GM12878 (cell line): Measurements from ENCODE around the gene ZNF814. TPM values are rescaled to one million over a fixed set of nuclear protein-coding genes. Genes with fewer than 3 reads are reported as not detected.
"Not testable (repeated sequence)": the region's sequence is repeated elsewhere in the genome, so short reads cannot be mapped to it uniquely, and the experiment has no call there.

Experiments used
- ATAC-seq: fragments of 200-7000 bp; cut with Tn5 transposase; 3 replicates; pipeline ENCODE4 v1.9.1; 2020; ENCODE audit warnings: mild to moderate bottlenecking, moderate library complexity
- BruUV-seq: library from RNA; stranded (reverse); fragments of 400-500 nt; replicated peaks from 2 replicates; lab custom pipeline; 2021; lab: Mats Ljungman, UMichigan
- CTCF ChIA-PET: fragments of 300-600 bp; sonication (Branson Sonifier 250); formaldehyde crosslinking; extraction: SDS; loops from one replicate; lab custom pipeline; 2021; ENCODE audit warnings: inconsistent platforms; lab: Yijun Ruan, JAX
- POLR2A ChIA-PET: fragments of 350-600 bp; formaldehyde crosslinking; extraction: SDS; loops from one replicate; lab custom pipeline; 2021; ENCODE audit warnings: inconsistent platforms; lab: Charles Lee
- RAD21 ChIA-PET: fragments of 300-600 bp; sonication (Branson Sonifier 250); formaldehyde crosslinking; loops from one replicate; lab custom pipeline; 2023; ENCODE audit warnings: antibody characterized with exemption; ENCODE audit not compliant: unreplicated experiment; lab: Charles Lee
- SMC1A ChIA-PET: fragments of 300-600 bp; sonication (Branson Sonifier 250); formaldehyde crosslinking; loops from one replicate; lab custom pipeline; 2023; ENCODE audit not compliant: unreplicated experiment, uncharacterized antibody; lab: Charles Lee
- DNase-seq: peaks from one replicate; pipeline ENCODE4 v3.0.0-alpha.2; 2011; ENCODE audit warnings: low read depth, low spot score
- FAIRE-seq: peaks from 3 replicates; lab custom pipeline; 2011; peaks lifted over from hg19 to GRCh38; lab: Jason Lieb, UNC
- H2AFZ ChIP-seq: 2 replicates; pipeline ENCODE4 v1.6.0; 2011; ENCODE audit warnings: low read depth, low read length, control low read depth; ENCODE audit not compliant: control insufficient read depth
- H3K27ac ChIP-seq: 2 replicates; pipeline ENCODE4 v1.5.1; 2011; ENCODE audit warnings: control low read depth; ENCODE audit not compliant: control insufficient read depth, insufficient read depth
- H3K27me3 ChIP-seq, 2 experiments: replicated peaks in 1 of 2; 2 replicates each; pipeline versions ENCODE4 v1.6.0 to v1.6.1; 2011; ENCODE audit warnings: low read length in 1 of 2; ENCODE audit not compliant: control insufficient read depth in 2 of 2, insufficient read depth in 2 of 2
- H3K36me3 ChIP-seq, 2 experiments: 2 replicates each; pipeline ENCODE4 v1.5.1; 2011; ENCODE audit warnings: low read length in 1 of 2; ENCODE audit not compliant: control insufficient read depth in 2 of 2, insufficient read depth in 2 of 2
- H3K4me1 ChIP-seq: 2 replicates; pipeline ENCODE4 v1.6.1; 2011; ENCODE audit warnings: mild to moderate bottlenecking, low read length, moderate library complexity, mixed read lengths; ENCODE audit not compliant: control insufficient read depth, insufficient read depth
- H3K4me2 ChIP-seq: 2 replicates; pipeline ENCODE4 v1.6.0; 2011; ENCODE audit warnings: control low read depth; ENCODE audit not compliant: control insufficient read depth, insufficient read depth
- H3K4me3 ChIP-seq: fragments of 200-600 bp; sonication (generic); 2 replicates; pipeline ENCODE4 v1.5.1; 2016
- H3K79me2 ChIP-seq: 2 replicates; pipeline ENCODE4 v1.6.0; 2011; ENCODE audit warnings: low read length; ENCODE audit not compliant: control insufficient read depth, insufficient read depth
- H3K9ac ChIP-seq: 2 replicates; pipeline ENCODE4 v1.8.0; 2011; ENCODE audit warnings: low read length, control low read depth, mixed read lengths; ENCODE audit not compliant: control insufficient read depth, insufficient read depth
- H3K9me3 ChIP-seq: replicated peaks from 3 replicates; pipeline ENCODE4 v1.5.1; 2011; ENCODE audit warnings: mild to moderate bottlenecking, low read length; ENCODE audit not compliant: control insufficient read depth, insufficient read depth
- H4K20me1 ChIP-seq: 2 replicates; pipeline ENCODE4 v1.6.0; 2011; ENCODE audit not compliant: control insufficient read depth, insufficient read depth
- CHD1 ChIP-seq: IDR thresholded peaks from 2 replicates; pipeline ENCODE4 v1.6.1; 2012; ENCODE audit warnings: low read depth, low read length, improper control_type of control experiment
- CHD2 ChIP-seq: IDR thresholded peaks from 2 replicates; pipeline ENCODE4 v1.6.1; 2011; ENCODE audit warnings: low read depth, low read length, improper control_type of control experiment, borderline replicate concordance
- DPF2 ChIP-seq: fragments of 450-650 bp; IDR thresholded peaks from 2 replicates; pipeline ENCODE4 v1.6.1; 2017; ENCODE audit warnings: mild to moderate bottlenecking
- NFXL1 ChIP-seq: fragments of 450-650 bp; IDR thresholded peaks from 2 replicates; pipeline ENCODE4 v1.6.1; 2017; ENCODE audit warnings: antibody characterized with exemption, mild to moderate bottlenecking, borderline replicate concordance
- PAX5 ChIP-seq: IDR thresholded peaks from 2 replicates; pipeline ENCODE4 v1.6.1; 2011; ENCODE audit warnings: low read depth, low read length, borderline replicate concordance
- SPI1 ChIP-seq: IDR thresholded peaks from 2 replicates; pipeline ENCODE4 v1.6.1; 2011; ENCODE audit warnings: low read depth, mild to moderate bottlenecking, low read length, moderate library complexity, borderline replicate concordance; ENCODE audit not compliant: insufficient read depth
- WGBS: methylation state at CpG from one replicate; pipeline ENCODE4 v1.1.6; 2016; ENCODE audit warnings: low lambda C conversion rate; ENCODE audit not compliant: insufficient replicate concordance, insufficient coverage; ENCODE audit errors: missing lambda C conversion rate; 5-methylcytosine and 5-hydroxymethylcytosine counted together
- in situ Hi-C: fragments of 300-500 bp; cut with MboI; formaldehyde crosslinking; loops from 9 replicates; pipeline ENCODE4 v1.14.3; 2018; ENCODE audit warnings: mixed read lengths
- intact Hi-C: fragments of 100-400 bp; cut with micrococcal nuclease; formaldehyde crosslinking; loops from one replicate; pipeline ENCODE4 v1.14.2; 2022; ENCODE audit not compliant: unreplicated experiment
- polyA plus RNA-seq, 11 experiments: library from polyadenylated mRNA; depleted of rRNA in 4 of 11; unstranded in 6 of 11; stranded (reverse) in 5 of 11; fragments of >200 nt; fragmentation: Nextera tagmentation in 4 of 11; fragmentation: Illumina TruSeq in 1 of 11; extraction: Ambion mirVana in 4 of 11; extraction: Trizol in 1 of 11; gene quantifications; 1 replicate in 1 of 11; 2 replicates in 10 of 11; pipeline versions ENCODE4 v1.2.1 to v1.2.3, GENCODE V29; 2011 to 2016; ENCODE audit warnings: inconsistent platforms in 2 of 11, missing spikeins in 2 of 11, low read depth in 1 of 11
- total RNA-seq, 4 experiments: library from RNA; depleted of rRNA in 3 of 4; stranded (reverse); fragments of >200 nt in 3 of 4; fragmentation: Illumina TruSeq in 1 of 4; extraction: Trizol in 1 of 4; gene quantifications; 2 replicates each; pipeline versions ENCODE4 v1.2.1 to v1.2.3, GENCODE V29; 2013 to 2021
- TF ChIP-seq, protein P1 (sequence below): fragments of 450-650 bp; IDR thresholded peaks from 2 replicates; pipeline ENCODE4 v1.6.1; 2017; ENCODE audit warnings: antibody characterized with exemption, mild to moderate bottlenecking, moderate library complexity
- TF ChIP-seq, protein P2 (sequence below), 3 experiments: IDR thresholded peaks in 2 of 3; conservative IDR thresholded peaks in 1 of 3; 2 replicates each; pipeline ENCODE4 v1.5.1; 2011; ENCODE audit warnings: low read depth in 3 of 3, low read length in 3 of 3, mild to moderate bottlenecking in 3 of 3, control low read depth in 2 of 3, moderate library complexity in 2 of 3, inconsistent platforms in 1 of 3, mixed read lengths in 1 of 3; ENCODE audit not compliant: control insufficient read depth in 2 of 3, insufficient read depth in 1 of 3; ENCODE audit errors: extremely low read depth in 1 of 3

Gene ZNF814
- total and polyA plus RNA-seq, 10 of the 15 experiments (the other 5 are each of a cell fraction or from before 2014, with no cell fraction given) = 10.9 to 31.0 (median 21.6) TPM

DNA sequence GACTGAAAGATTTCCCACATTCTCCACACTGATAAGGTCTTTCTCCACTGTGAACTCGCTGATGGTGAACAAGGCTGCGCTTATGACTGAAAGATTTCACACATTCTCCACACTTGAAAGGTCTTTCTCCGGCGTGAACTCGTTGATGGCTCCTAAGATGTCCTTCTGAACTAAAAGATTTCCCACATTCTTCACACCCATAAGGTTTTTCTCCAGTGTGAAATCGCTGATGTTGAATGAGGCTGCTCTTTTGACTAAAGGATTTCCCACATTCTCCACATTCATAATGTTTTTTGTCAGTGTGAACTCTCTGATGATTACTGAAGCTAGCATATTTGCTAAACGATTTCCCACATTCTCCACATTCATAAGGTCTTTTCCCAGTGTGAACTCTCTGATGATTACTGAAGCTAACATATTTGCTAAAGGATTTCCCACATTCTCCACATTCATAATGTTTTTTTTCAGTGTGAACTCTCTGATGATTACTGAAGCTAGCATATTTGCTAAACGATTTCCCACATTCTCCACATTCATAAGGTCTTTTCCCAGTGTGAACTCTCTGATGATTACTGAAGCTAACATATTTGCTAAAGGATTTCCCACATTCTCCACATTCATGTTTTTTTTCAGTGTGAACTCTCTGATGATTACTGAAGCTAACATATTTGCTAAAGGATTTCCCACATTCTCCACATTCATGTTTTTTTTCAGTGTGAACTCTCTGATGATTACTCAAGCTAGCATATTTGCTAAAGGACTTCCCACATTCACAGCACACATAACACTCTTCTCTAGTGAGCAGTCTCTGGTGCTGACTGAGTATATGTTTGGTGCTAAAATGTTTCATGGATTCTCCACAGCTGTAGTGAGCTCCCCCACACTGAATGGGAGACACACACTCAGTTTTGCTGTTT is 14.7 kb downstream of the ZNF814 start:
- H3K79me2 ChIP-seq, H3K27me3 ChIP-seq, H4K20me1 ChIP-seq, ATAC-seq, DNase-seq, RAD21 ChIA-PET, intact Hi-C loops, H3K4me1 ChIP-seq, CTCF ChIA-PET, H3K27ac ChIP-seq, FAIRE-seq, POLR2A ChIA-PET, SMC1A ChIA-PET, H3K4me3 ChIP-seq, H3K4me2 ChIP-seq, H3K9ac ChIP-seq, H2AFZ ChIP-seq, in situ Hi-C loops: not testable (repeated sequence)
- over 99% methylated on average over 8 of the region's 8 CpGs for WGBS
- Histone ChIP-seq H3K36me3 (peaks cover 8 to 22% of the 10 kb centered on the region in 2 experiments), H3K9me3 (peaks cover 55% of the 10 kb centered on the region)
- TSS peak; percentile 23 for BruUV-seq

DNA sequence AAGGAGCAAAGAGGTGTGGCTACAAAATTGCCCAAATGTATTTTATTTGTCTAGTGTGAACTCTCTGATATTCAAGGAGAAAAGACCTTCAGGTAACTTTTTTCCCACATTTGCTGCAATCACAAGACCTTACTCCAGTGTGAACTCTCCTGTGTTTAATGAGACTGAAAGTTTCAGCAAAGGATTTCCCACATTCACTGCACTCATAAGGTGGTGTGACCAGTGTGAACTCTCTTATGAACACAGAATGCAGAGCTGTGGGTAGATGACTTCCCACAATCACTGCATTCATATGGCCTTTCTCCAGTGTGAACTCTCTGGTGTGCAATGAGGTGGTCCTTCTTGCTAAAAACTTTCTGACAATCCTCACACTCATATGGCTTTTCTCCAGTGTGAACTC is 16.4 kb downstream of the ZNF814 start:
- SMC1A ChIA-PET = no interaction called here
- no peaks in the 10 kb centered on the region for H3K27me3 ChIP-seq
- no peak overlapping the region for H3K9ac ChIP-seq
- no peak for DNase-seq
- BruUV-seq = no TSS peak
- RAD21 ChIA-PET = no interaction called here
- no peak for FAIRE-seq
- intact Hi-C loops (no loop called here), in situ Hi-C loops (no loop called here)
- POLR2A ChIA-PET = no interaction called here
- CTCF ChIA-PET = no interaction called here
- no peak overlapping the region for H3K27ac ChIP-seq
- H2AFZ ChIP-seq = no peak overlapping the region
- H3K4me2 ChIP-seq = no peak overlapping the region
- H3K4me1 ChIP-seq = no peaks in the 10 kb centered on the region
- H3K9me3 ChIP-seq = peaks cover 54% of the 10 kb centered on the region
- H3K36me3 ChIP-seq = peaks cover 12 to 23% of the 10 kb centered on the region in 2 experiments
- H3K79me2 ChIP-seq = no peaks in the 10 kb centered on the region; the same call in 1 of the 2 replicates
- H3K4me3 ChIP-seq = no peak overlapping the region
- no peak for ATAC-seq
- no peaks in the 10 kb centered on the region for H4K20me1 ChIP-seq
- TF ChIP-seq CHD2 (no peak), DPF2 (no peak), PAX5 (no peak), CHD1 (no peak), NFXL1 (no peak), SPI1 (no peak)
- TF ChIP-seq, protein P1, sequence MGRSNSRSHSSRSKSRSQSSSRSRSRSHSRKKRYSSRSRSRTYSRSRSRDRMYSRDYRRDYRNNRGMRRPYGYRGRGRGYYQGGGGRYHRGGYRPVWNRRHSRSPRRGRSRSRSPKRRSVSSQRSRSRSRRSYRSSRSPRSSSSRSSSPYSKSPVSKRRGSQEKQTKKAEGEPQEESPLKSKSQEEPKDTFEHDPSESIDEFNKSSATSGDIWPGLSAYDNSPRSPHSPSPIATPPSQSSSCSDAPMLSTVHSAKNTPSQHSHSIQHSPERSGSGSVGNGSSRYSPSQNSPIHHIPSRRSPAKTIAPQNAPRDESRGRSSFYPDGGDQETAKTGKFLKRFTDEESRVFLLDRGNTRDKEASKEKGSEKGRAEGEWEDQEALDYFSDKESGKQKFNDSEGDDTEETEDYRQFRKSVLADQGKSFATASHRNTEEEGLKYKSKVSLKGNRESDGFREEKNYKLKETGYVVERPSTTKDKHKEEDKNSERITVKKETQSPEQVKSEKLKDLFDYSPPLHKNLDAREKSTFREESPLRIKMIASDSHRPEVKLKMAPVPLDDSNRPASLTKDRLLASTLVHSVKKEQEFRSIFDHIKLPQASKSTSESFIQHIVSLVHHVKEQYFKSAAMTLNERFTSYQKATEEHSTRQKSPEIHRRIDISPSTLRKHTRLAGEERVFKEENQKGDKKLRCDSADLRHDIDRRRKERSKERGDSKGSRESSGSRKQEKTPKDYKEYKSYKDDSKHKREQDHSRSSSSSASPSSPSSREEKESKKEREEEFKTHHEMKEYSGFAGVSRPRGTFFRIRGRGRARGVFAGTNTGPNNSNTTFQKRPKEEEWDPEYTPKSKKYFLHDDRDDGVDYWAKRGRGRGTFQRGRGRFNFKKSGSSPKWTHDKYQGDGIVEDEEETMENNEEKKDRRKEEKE = no peak
- TF ChIP-seq, protein P2, sequence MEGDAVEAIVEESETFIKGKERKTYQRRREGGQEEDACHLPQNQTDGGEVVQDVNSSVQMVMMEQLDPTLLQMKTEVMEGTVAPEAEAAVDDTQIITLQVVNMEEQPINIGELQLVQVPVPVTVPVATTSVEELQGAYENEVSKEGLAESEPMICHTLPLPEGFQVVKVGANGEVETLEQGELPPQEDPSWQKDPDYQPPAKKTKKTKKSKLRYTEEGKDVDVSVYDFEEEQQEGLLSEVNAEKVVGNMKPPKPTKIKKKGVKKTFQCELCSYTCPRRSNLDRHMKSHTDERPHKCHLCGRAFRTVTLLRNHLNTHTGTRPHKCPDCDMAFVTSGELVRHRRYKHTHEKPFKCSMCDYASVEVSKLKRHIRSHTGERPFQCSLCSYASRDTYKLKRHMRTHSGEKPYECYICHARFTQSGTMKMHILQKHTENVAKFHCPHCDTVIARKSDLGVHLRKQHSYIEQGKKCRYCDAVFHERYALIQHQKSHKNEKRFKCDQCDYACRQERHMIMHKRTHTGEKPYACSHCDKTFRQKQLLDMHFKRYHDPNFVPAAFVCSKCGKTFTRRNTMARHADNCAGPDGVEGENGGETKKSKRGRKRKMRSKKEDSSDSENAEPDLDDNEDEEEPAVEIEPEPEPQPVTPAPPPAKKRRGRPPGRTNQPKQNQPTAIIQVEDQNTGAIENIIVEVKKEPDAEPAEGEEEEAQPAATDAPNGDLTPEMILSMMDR (IDR thresholded peaks at IDR 0.05 in 2 of 3, conservative IDR thresholded peaks at IDR 0.05 in 1 of 3; ENCODE audit: control insufficient read depth in 2 of 3, extremely low read depth in 1 of 3, insufficient read depth in 1 of 3, low read depth in 3 of 3, low read length in 3 of 3) = no peak
